IPS-20b (cell line): ENCODE data around the gene FCAMR.

Source experiments
- H3K27ac ChIP-seq: one replicate; pipeline ENCODE4 v1.5.1; 2013; ENCODE audit warnings: low read length
- H3K27me3 ChIP-seq: 2 replicates; pipeline ENCODE4 v1.6.1; 2013; ENCODE audit warnings: mild to moderate bottlenecking, low read length, inconsistent platforms; ENCODE audit not compliant: insufficient read depth
- H3K36me3 ChIP-seq: 2 replicates; pipeline ENCODE4 v1.6.1; 2013; ENCODE audit warnings: low read depth, mild to moderate bottlenecking, inconsistent platforms, low read length, moderate library complexity; ENCODE audit not compliant: insufficient read depth
- H3K4me1 ChIP-seq: 2 replicates; pipeline ENCODE4 v1.6.1; 2013; ENCODE audit warnings: mild to moderate bottlenecking, control low read depth, inconsistent platforms, low read length, moderate library complexity; ENCODE audit not compliant: insufficient read depth
- H3K4me3 ChIP-seq: 2 replicates; pipeline ENCODE4 v1.5.1; 2013; ENCODE audit warnings: mild to moderate bottlenecking, low read length, inconsistent platforms
- H3K9ac ChIP-seq: 2 replicates; pipeline ENCODE4 v1.6.1; 2013; ENCODE audit warnings: low read depth, mild to moderate bottlenecking, inconsistent platforms, low read length, moderate library complexity
- H3K9me3 ChIP-seq: 2 replicates; pipeline ENCODE4 v1.6.1; 2013; ENCODE audit warnings: mild to moderate bottlenecking, low read depth, low read length, inconsistent platforms; ENCODE audit not compliant: insufficient read depth

FCAMR gene

GRCh38 chr1:206941766-206942418 is 28.4 kb downstream of the FCAMR start:
- Histone ChIP-seq H3K27me3 (no peaks in the 10 kb centered on the region), H3K9ac (no peak overlapping the region)

DNA sequence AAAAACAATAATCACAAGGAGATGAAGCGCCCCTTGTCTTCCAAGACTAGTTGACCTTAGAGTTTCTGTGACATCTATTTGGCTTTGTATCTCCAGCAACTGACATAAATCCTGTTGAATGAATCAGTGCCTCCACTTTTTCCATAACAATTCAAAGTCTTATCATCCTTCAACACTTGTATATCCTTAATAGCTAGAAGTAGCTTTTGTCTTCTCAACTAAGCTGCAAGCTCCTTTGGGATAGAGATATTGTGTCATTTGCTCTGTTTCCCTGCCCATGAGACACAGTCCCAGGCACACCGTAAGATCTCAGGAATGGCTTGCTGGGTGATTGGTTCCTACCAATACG is 29.7 kb downstream of the FCAMR start:
- no peak overlapping the region for H3K4me3 ChIP-seq
- no peak overlapping the region for H3K27ac ChIP-seq
- no peaks in the 10 kb centered on the region for H3K9me3 ChIP-seq
- no peaks in the 10 kb centered on the region for H3K27me3 ChIP-seq
- H3K36me3 ChIP-seq = no peaks in the 10 kb centered on the region
- no peaks in the 10 kb centered on the region for H3K4me1 ChIP-seq
- no peak overlapping the region for H3K9ac ChIP-seq

More at GRCh38 chr1:206941766-206942418, 28.4 kb downstream of the FCAMR start:
- no peak overlapping the region for H3K4me3 ChIP-seq
- no peaks in the 10 kb centered on the region for H3K36me3 ChIP-seq
- H3K4me1 ChIP-seq = no peaks in the 10 kb centered on the region
- no peaks in the 10 kb centered on the region for H3K9me3 ChIP-seq
- no peak overlapping the region for H3K27ac ChIP-seq

DNA sequence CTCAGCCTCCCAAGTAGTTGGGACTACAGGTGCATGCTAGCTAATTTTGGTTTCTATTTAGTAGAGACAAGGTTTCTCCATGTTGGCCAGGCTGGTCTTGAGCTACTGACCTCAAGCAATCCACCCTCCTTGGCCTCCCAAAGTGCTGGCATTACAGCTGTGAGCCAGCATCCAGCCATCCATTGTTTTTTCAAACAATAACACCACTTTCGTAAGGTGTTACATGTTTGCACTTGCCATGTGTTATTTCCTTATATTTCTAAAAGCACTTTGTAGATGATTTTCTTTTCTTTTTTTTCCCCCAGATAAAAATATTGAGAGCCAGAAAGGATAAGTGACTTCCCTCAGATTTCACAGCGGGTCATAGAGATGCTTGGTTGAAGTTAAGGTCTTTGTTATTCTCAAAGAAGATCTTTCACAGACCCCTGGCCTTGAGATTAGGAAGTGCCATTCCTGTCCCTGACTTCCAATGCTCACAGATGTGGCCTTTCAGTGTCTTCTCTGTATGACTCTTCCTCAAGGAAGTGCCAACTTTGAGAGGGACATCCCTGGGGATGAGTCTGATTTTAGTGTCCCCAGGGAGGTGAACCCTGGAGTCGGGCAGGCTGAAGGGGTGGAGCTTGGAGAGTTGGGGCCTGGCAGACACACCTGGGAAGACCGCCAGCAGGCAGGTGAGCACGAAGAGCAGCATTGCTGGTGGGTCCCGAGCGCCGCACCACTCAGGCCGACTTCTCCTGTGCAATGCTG is 30.2 kb downstream of the FCAMR start:
- Histone ChIP-seq H3K36me3 (no peaks in the 10 kb centered on the region), H3K27ac (no peak overlapping the region), H3K27me3 (no peaks in the 10 kb centered on the region), H3K4me3 (no peak overlapping the region), H3K9me3 (no peaks in the 10 kb centered on the region), H3K9ac (no peak overlapping the region), H3K4me1 (no peaks in the 10 kb centered on the region)

GRCh38 chr1:206939131-206939530 is 31.1 kb downstream of the FCAMR start:
- no peaks in the 10 kb centered on the region for H3K36me3 ChIP-seq
- H3K27me3 ChIP-seq = no peaks in the 10 kb centered on the region
- H3K9me3 ChIP-seq = no peaks in the 10 kb centered on the region
- H3K27ac ChIP-seq = no peak overlapping the region
- H3K9ac ChIP-seq = no peak overlapping the region
- no peaks in the 10 kb centered on the region for H3K4me1 ChIP-seq
- no peak overlapping the region for H3K4me3 ChIP-seq

- no peaks in the 10 kb centered on the region for H3K36me3 ChIP-seq
- H3K9me3 ChIP-seq = no peaks in the 10 kb centered on the region
- H3K27ac ChIP-seq = no peak overlapping the region
- H3K27me3 ChIP-seq = no peaks in the 10 kb centered on the region
- no peak overlapping the region for H3K4me3 ChIP-seq
- no peak overlapping the region for H3K9ac ChIP-seq
- H3K4me1 ChIP-seq = no peaks in the 10 kb centered on the region
These were observed 32.8 kb downstream of the FCAMR start for GRCh38 chr1:206937425-206937824.

DNA sequence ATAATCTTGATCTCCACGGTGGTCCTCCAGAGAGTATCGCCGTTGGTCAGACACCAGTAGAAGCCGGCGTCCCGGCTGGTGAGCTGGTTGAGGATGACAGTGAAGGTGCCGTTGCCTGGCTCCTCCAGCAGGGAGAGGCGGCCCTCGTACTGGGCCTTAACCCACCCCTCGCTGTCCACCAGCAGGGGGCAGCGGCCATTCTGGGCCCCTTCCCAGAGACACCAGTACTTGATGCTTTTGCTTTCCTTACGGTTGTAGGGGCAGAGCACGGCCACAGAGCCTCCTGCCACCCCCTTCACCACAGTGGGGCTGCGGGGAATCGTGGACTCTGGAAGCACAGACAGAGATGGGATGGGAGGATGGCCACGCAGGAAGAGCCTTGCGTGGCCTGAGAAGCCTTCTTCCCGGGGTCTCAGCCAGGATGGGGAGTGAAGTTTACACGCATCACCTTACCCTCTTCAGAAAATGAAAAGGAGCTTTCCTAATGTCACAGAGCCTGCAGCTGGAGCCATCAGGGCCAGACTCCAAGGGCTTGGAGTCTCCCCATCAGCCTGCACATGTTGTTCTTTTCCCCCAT is 34.7 kb downstream of the FCAMR start:
- Histone ChIP-seq H3K9me3 (no peaks in the 10 kb centered on the region), H3K27me3 (no peaks in the 10 kb centered on the region), H3K36me3 (no peaks in the 10 kb centered on the region), H3K9ac (no peak overlapping the region), H3K27ac (no peak overlapping the region), H3K4me3 (no peak overlapping the region), H3K4me1 (no peaks in the 10 kb centered on the region)

- H3K4me1 ChIP-seq = no peaks in the 10 kb centered on the region
- no peaks in the 10 kb centered on the region for H3K27me3 ChIP-seq
- H3K36me3 ChIP-seq = no peaks in the 10 kb centered on the region
- H3K27ac ChIP-seq = no peak overlapping the region
- no peak overlapping the region for H3K9ac ChIP-seq
- H3K9me3 ChIP-seq = no peaks in the 10 kb centered on the region
- no peak overlapping the region for H3K4me3 ChIP-seq
These were observed 36.8 kb downstream of the FCAMR start for GRCh38 chr1:206933333-206933945.

DNA sequence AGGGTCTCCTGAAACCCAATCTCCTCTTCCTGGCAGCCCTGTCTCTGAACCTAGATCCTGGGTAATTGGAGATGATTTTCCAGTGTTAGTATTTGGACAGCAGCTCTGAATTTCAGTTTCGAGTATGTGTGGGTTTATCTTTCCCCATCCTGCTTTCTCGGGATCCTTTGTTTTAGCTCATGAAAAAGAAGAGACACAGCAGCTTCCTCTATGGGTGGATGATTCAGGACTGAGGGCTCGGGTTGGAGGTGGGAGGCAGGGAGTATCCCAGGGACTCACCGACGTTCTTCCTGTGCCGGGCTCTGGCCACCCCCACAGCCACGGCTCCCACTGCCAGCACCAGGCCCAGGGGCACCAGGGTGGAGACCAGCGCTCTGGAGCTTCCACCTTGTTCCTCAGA is 38.1 kb downstream of the FCAMR start:
- no peak overlapping the region for H3K4me3 ChIP-seq
- no peak overlapping the region for H3K27ac ChIP-seq
- H3K4me1 ChIP-seq = no peaks in the 10 kb centered on the region
- H3K36me3 ChIP-seq = no peaks in the 10 kb centered on the region
- H3K27me3 ChIP-seq = no peaks in the 10 kb centered on the region
- H3K9ac ChIP-seq = no peak overlapping the region
- no peaks in the 10 kb centered on the region for H3K9me3 ChIP-seq

GRCh38 chr1:206931709-206932108 is 38.6 kb downstream of the FCAMR start:
- H3K9me3 ChIP-seq = no peaks in the 10 kb centered on the region
- H3K4me1 ChIP-seq = no peaks in the 10 kb centered on the region
- H3K27me3 ChIP-seq = no peaks in the 10 kb centered on the region
- no peaks in the 10 kb centered on the region for H3K36me3 ChIP-seq
- no peak overlapping the region for H3K4me3 ChIP-seq
- H3K9ac ChIP-seq = no peak overlapping the region
- H3K27ac ChIP-seq = no peak overlapping the region

DNA sequence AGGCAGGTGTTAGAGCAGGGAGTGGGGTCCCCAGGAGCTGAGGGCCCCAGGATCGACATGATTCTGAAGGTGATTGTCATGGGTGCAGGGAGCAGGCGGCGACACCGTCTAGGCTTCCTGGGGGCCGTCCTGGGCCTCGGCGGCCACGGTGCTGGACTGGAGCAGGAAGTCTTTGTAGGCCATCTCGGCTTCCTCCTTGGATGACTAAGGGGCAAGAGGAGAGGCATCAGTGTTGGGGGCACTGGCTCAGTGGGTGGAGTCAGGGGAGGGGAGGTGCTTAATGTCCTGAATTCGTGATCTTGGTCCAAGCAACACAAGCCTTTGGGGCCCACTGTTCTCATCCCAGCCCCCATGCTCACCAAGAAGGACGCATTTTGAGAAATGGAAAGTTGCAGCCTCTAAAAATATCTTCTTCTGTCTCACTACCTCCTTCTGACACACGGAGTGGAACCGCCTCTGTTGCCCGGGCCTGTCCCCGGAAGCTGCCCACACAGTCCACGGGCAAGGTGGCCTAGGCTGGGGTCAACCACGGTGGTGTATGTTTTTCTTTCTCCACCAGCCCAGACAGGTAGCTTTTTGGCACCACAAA is 40.0 kb downstream of the FCAMR start:
- H3K27me3 ChIP-seq = no peaks in the 10 kb centered on the region
- H3K4me3 ChIP-seq = no peak overlapping the region
- no peaks in the 10 kb centered on the region for H3K9me3 ChIP-seq
- H3K4me1 ChIP-seq = no peaks in the 10 kb centered on the region
- no peaks in the 10 kb centered on the region for H3K36me3 ChIP-seq
- H3K9ac ChIP-seq = no peak overlapping the region
- no peak overlapping the region for H3K27ac ChIP-seq

- Histone ChIP-seq H3K27ac (no peak overlapping the region), H3K36me3 (no peaks in the 10 kb centered on the region), H3K27me3 (no peaks in the 10 kb centered on the region), H3K9ac (no peak overlapping the region), H3K9me3 (no peaks in the 10 kb centered on the region), H3K4me3 (no peak overlapping the region), H3K4me1 (no peaks in the 10 kb centered on the region)
These were observed 40.7 kb downstream of the FCAMR start for GRCh38 chr1:206929524-206929923.
